ENCODE measurements around the gene CCDC138. TPM values are rescaled to one million over a fixed set of nuclear protein-coding genes. Genes with fewer than 3 reads are reported as not detected.
A peak's percentile ranks its signal among the peaks of the same experiment; 100 is the strongest.

CCDC138 gene
- total RNA-seq, 1 donor from 2014 or later = 4.1 TPM

DNA sequence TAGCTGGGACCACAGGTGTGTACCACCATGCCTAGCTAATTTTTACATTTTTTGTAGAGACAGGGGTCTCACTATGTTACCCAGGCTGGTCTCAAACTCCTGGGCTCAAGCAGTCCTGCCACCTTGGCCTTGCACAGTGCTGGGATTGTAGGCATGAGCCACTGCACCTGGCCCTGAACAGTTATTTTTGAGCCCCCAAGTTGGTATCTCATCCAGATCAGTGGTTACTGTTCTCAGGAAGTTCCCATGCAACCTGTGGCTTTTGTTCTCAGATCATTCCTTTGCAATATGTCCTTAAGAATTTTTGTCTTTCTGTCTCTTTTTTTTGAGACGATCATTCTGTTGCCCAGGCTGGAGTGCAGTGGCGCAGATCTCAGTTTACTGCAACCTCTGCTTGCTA is 7.7 kb upstream of the CCDC138 start:
- Mint-ChIP-seq H3K4me1 (ENCODE audit: low read depth) (no peaks in the 10 kb centered on the region), H3K9me3 (ENCODE audit: low read depth) (no peaks in the 10 kb centered on the region), H3K36me3 (ENCODE audit: low read depth) (peaks cover 19% of the 10 kb centered on the region), H3K4me3 (ENCODE audit: unreplicated experiment) (no peak overlapping the region), H3K27me3 (ENCODE audit: low read depth) (no peaks in the 10 kb centered on the region), H3K27ac (ENCODE audit: unreplicated experiment) (no peak overlapping the region)
- TF ChIP-seq, protein P1, sequence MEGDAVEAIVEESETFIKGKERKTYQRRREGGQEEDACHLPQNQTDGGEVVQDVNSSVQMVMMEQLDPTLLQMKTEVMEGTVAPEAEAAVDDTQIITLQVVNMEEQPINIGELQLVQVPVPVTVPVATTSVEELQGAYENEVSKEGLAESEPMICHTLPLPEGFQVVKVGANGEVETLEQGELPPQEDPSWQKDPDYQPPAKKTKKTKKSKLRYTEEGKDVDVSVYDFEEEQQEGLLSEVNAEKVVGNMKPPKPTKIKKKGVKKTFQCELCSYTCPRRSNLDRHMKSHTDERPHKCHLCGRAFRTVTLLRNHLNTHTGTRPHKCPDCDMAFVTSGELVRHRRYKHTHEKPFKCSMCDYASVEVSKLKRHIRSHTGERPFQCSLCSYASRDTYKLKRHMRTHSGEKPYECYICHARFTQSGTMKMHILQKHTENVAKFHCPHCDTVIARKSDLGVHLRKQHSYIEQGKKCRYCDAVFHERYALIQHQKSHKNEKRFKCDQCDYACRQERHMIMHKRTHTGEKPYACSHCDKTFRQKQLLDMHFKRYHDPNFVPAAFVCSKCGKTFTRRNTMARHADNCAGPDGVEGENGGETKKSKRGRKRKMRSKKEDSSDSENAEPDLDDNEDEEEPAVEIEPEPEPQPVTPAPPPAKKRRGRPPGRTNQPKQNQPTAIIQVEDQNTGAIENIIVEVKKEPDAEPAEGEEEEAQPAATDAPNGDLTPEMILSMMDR (IDR thresholded peaks at IDR 0.05) = no peak
- no peak for DNase-seq (ENCODE audit: low spot score)

DNA sequence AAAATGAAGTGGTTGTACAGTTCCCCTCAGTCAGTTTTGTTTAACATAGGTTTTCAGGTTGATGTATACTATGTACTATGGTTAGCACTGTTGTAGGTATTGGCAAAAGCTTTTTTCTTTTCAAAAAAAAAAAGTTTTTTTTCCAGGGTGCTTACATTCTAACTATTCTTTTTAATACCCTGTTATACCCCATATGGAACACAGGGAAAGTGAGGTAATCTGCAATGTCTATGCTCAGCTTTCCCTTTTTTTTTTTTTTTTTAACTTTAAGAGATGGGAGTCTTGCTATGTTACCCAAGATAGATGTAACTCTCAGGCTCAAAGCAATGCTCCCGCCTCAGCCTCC is 590 bp upstream of the CCDC138 start:
- H3K4me1 Mint-ChIP-seq (ENCODE audit: low read depth) = peaks cover 15% of the 10 kb centered on the region
- H3K27me3 Mint-ChIP-seq (ENCODE audit: low read depth) = no peaks in the 10 kb centered on the region
- DNase-seq (ENCODE audit: low spot score) = no peak
- H3K4me3 Mint-ChIP-seq (ENCODE audit: unreplicated experiment) = peak overlapping the region; percentile 99
- peak overlapping the region; percentile 99 for H3K27ac Mint-ChIP-seq (ENCODE audit: unreplicated experiment)
- TF ChIP-seq, protein P1 (IDR thresholded peaks at IDR 0.05) = no peak
- peaks cover 10% of the 10 kb centered on the region for H3K36me3 Mint-ChIP-seq (ENCODE audit: low read depth)
- no peaks in the 10 kb centered on the region for H3K9me3 Mint-ChIP-seq (ENCODE audit: low read depth)

DNA sequence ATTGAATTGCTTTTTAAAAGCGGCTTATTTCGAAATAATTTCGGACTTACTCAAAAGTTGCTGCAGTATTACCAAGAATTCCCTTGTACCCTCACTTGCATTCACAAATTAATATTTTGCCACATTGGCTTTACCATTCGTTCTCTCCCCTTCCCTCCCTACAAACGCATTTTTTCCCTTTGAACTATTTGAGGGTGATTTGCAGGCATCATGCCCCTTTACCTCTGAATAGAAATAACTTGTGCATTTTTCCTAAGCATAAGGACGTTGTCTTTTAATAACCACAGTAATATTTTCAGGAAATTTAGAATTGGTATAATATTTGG is 608 bp downstream of the CCDC138 start:
- H3K27me3 Mint-ChIP-seq (ENCODE audit: low read depth) = no peaks in the 10 kb centered on the region
- peak overlapping the region; percentile 68 for H3K4me3 Mint-ChIP-seq (ENCODE audit: unreplicated experiment)
- no peak for DNase-seq (ENCODE audit: low spot score)
- peaks cover 10% of the 10 kb centered on the region for H3K36me3 Mint-ChIP-seq (ENCODE audit: low read depth)
- H3K27ac Mint-ChIP-seq (ENCODE audit: unreplicated experiment) = peak overlapping the region; percentile 49
- peaks cover 15% of the 10 kb centered on the region for H3K4me1 Mint-ChIP-seq (ENCODE audit: low read depth)
- TF ChIP-seq, protein P1 (IDR thresholded peaks at IDR 0.05) = no peak
- no peaks in the 10 kb centered on the region for H3K9me3 Mint-ChIP-seq (ENCODE audit: low read depth)

DNA sequence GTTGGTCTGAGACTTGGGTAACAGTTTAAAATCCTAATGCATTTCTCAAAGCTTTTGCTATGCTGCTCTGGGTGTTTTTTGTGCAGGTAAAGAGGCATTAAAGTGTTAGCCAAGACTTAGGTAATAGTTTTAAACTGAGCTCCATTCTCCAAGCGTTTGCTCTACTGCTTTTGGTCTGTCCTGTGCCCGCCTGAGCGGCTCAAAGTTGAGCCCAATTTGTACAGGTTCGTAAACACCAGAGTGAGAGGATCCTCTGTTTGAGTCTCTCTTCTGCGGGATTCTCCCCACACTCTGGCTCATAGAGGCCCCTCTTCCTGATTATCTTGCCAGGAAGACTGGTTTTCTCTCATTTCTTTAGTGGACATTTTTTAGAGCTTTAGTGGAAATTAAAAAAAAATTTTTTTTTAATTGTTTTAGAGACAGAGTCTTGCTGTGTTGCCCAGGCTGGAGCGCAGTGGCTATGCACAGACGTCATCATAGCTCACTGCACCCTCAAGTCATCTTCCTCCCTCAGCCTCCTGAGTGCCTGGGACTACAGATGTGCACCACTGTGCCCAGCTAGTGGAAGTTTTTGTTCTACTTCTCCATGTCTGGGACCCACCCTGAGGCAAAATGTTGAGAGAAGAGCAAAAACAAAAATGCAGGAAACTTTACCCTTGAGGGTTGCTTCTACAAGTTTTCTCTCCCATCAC is 16.6 kb downstream of the CCDC138 start:
- peaks cover 3% of the 10 kb centered on the region for H3K36me3 Mint-ChIP-seq (ENCODE audit: low read depth)
- H3K4me3 Mint-ChIP-seq (ENCODE audit: unreplicated experiment) = no peak overlapping the region
- H3K27ac Mint-ChIP-seq (ENCODE audit: unreplicated experiment) = peak overlapping the region; percentile 12
- TF ChIP-seq, protein P1 (IDR thresholded peaks at IDR 0.05) = no peak
- H3K27me3 Mint-ChIP-seq (ENCODE audit: low read depth) = no peaks in the 10 kb centered on the region
- peaks cover 22% of the 10 kb centered on the region for H3K4me1 Mint-ChIP-seq (ENCODE audit: low read depth)
- no peak for DNase-seq (ENCODE audit: low spot score)
- H3K9me3 Mint-ChIP-seq (ENCODE audit: low read depth) = no peaks in the 10 kb centered on the region

DNA sequence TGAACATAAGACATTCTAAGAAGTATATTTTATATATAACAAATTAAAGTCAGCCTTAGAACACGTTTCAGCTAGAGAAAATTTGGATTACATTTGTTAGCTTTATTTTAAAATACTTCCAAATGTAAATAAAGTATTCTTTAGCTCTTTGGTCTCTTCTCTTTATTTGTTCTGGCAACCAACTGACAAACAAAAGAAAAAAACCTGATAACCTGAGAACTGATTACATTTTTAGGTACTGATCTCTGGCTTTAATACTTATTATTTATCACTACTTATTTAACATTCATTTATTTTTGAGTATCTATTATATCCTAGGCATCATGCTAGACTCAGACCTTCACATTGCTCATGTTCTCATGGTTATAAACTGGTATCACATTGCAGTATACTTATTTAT is 18.5 kb downstream of the CCDC138 start:
- peaks cover 22% of the 10 kb centered on the region for H3K4me1 Mint-ChIP-seq (ENCODE audit: low read depth)
- no peaks in the 10 kb centered on the region for H3K27me3 Mint-ChIP-seq (ENCODE audit: low read depth)
- peaks cover 14% of the 10 kb centered on the region for H3K9me3 Mint-ChIP-seq (ENCODE audit: low read depth)
- no peak for DNase-seq (ENCODE audit: low spot score)
- peaks cover 14% of the 10 kb centered on the region for H3K36me3 Mint-ChIP-seq (ENCODE audit: low read depth)
- H3K27ac Mint-ChIP-seq (ENCODE audit: unreplicated experiment) = no peak overlapping the region
- TF ChIP-seq, protein P1 (IDR thresholded peaks at IDR 0.05) = no peak
- H3K4me3 Mint-ChIP-seq (ENCODE audit: unreplicated experiment) = no peak overlapping the region

Data from chondrocyte (in vitro differentiated cells).